HG02623 (cell line): ENCODE measurements around the gene CEP192.
"Not testable (repeated sequence)": the region's sequence is repeated elsewhere in the genome, so short reads cannot be mapped to it uniquely, and the experiment has no call there.

Source experiments
- ATAC-seq: cut with Tn5 transposase; IDR thresholded peaks from one replicate; pipeline ENCODE4 v1.9.1; 2021; ENCODE audit warnings: moderate library complexity; ENCODE audit not compliant: unreplicated experiment

The CEP192 gene

GRCh38 chr18:12991821-12992179 lies 638 bp downstream of the CEP192 start:
- no peak for ATAC-seq

- ATAC-seq, result no peak
Observed at GRCh38 chr18:12993439-12993838, 2.3 kb downstream of the CEP192 start.

- no peak for ATAC-seq
Observed at GRCh38 chr18:12995424-12995823, 4.3 kb downstream of the CEP192 start.

GRCh38 chr18:12995952-12996477 lies 4.9 kb downstream of the CEP192 start:
- ATAC-seq, result no peak

- ATAC-seq, result no peak
Observed at GRCh38 chr18:12996661-12997292, 5.6 kb downstream of the CEP192 start.

- not testable (repeated sequence) for ATAC-seq
Observed at GRCh38 chr18:12997330-12997729, 6.2 kb downstream of the CEP192 start.

- no peak for ATAC-seq
Observed at GRCh38 chr18:12998332-12999060, 7.3 kb downstream of the CEP192 start.

GRCh38 chr18:13003466-13003896 lies 12.3 kb downstream of the CEP192 start:
- ATAC-seq, result no peak

GRCh38 chr18:13004396-13004795 lies 13.2 kb downstream of the CEP192 start:
- no peak for ATAC-seq

GRCh38 chr18:13005289-13005688 lies 14.1 kb downstream of the CEP192 start:
- ATAC-seq, result no peak

GRCh38 chr18:13006531-13007247 lies 15.5 kb downstream of the CEP192 start:
- no peak for ATAC-seq

- no peak for ATAC-seq
Observed at GRCh38 chr18:13007248-13007560, 16.0 kb downstream of the CEP192 start.

- no peak for ATAC-seq
Observed at GRCh38 chr18:13011719-13012118, 20.6 kb downstream of the CEP192 start.

- no peak for ATAC-seq
Observed at GRCh38 chr18:13014232-13014631, 23.1 kb downstream of the CEP192 start.

GRCh38 chr18:13014818-13015217 lies 23.7 kb downstream of the CEP192 start:
- no peak for ATAC-seq

- ATAC-seq, result no peak
Observed at GRCh38 chr18:13017247-13017875, 26.2 kb downstream of the CEP192 start.

GRCh38 chr18:13018374-13018773 lies 27.2 kb downstream of the CEP192 start:
- no peak for ATAC-seq

GRCh38 chr18:13019301-13019700 lies 28.1 kb downstream of the CEP192 start:
- no peak for ATAC-seq

GRCh38 chr18:13022644-13023043 lies 31.5 kb downstream of the CEP192 start:
- no peak for ATAC-seq

GRCh38 chr18:13025233-13025632 lies 34.1 kb downstream of the CEP192 start:
- no peak for ATAC-seq

- ATAC-seq, result no peak
Observed at GRCh38 chr18:13026583-13027270, 35.6 kb downstream of the CEP192 start.
